Ishikawa (cell line): ENCODE data around the gene HRH2.

Experiments used
- CEBPB ChIP-seq: IDR thresholded peaks from 2 replicates; pipeline ENCODE4 v1.6.1; 2012
- FOXM1 ChIP-seq: IDR thresholded peaks from 2 replicates; pipeline ENCODE4 v1.6.1; 2012; ENCODE audit warnings: low read depth, borderline replicate concordance
- MAX ChIP-seq: IDR thresholded peaks from 2 replicates; pipeline ENCODE4 v1.6.1; 2012
- NFIC ChIP-seq: IDR thresholded peaks from 2 replicates; pipeline ENCODE4 v1.6.1; 2012
- RAD21 ChIP-seq: IDR thresholded peaks from 2 replicates; pipeline ENCODE4 v1.6.1; 2012; ENCODE audit warnings: low read depth
- TAF1 ChIP-seq: IDR thresholded peaks from 2 replicates; pipeline ENCODE4 v1.6.1; 2012; ENCODE audit warnings: low read depth, mild to moderate bottlenecking
- TF ChIP-seq, protein P1 (sequence below): IDR thresholded peaks from 2 replicates; pipeline ENCODE4 v1.6.1; 2012; ENCODE audit warnings: low read depth, mild to moderate bottlenecking

DNA sequence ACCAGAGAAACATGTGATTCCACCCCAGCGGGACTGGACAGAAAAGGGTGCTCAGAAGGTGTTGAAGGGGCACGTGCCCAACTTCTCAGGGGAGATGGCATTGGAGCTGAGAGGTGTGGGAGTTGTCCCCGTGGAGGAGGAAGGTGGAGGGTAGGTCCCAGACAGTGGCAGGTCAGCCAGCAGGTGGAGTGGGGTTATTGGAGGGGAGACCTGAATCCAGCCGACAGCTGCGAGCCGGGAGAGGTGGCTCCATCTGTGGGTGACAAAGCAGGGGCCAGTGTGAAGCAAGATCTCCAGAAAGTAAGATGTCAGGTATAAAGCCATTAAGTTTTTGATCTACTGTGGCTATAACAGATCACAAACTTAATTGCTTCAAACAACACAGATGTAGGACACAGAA is 75.1 kb downstream of the HRH2 start:
- TF ChIP-seq TAF1 (no peak), NFIC (no peak), MAX (no peak), RAD21 (no peak), FOXM1 (no peak), CEBPB (no peak)
- TF ChIP-seq, protein P1, sequence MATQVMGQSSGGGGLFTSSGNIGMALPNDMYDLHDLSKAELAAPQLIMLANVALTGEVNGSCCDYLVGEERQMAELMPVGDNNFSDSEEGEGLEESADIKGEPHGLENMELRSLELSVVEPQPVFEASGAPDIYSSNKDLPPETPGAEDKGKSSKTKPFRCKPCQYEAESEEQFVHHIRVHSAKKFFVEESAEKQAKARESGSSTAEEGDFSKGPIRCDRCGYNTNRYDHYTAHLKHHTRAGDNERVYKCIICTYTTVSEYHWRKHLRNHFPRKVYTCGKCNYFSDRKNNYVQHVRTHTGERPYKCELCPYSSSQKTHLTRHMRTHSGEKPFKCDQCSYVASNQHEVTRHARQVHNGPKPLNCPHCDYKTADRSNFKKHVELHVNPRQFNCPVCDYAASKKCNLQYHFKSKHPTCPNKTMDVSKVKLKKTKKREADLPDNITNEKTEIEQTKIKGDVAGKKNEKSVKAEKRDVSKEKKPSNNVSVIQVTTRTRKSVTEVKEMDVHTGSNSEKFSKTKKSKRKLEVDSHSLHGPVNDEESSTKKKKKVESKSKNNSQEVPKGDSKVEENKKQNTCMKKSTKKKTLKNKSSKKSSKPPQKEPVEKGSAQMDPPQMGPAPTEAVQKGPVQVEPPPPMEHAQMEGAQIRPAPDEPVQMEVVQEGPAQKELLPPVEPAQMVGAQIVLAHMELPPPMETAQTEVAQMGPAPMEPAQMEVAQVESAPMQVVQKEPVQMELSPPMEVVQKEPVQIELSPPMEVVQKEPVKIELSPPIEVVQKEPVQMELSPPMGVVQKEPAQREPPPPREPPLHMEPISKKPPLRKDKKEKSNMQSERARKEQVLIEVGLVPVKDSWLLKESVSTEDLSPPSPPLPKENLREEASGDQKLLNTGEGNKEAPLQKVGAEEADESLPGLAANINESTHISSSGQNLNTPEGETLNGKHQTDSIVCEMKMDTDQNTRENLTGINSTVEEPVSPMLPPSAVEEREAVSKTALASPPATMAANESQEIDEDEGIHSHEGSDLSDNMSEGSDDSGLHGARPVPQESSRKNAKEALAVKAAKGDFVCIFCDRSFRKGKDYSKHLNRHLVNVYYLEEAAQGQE = no peak
